ENCODE data around the gene KLHL7.

Gene KLHL7, protein sequence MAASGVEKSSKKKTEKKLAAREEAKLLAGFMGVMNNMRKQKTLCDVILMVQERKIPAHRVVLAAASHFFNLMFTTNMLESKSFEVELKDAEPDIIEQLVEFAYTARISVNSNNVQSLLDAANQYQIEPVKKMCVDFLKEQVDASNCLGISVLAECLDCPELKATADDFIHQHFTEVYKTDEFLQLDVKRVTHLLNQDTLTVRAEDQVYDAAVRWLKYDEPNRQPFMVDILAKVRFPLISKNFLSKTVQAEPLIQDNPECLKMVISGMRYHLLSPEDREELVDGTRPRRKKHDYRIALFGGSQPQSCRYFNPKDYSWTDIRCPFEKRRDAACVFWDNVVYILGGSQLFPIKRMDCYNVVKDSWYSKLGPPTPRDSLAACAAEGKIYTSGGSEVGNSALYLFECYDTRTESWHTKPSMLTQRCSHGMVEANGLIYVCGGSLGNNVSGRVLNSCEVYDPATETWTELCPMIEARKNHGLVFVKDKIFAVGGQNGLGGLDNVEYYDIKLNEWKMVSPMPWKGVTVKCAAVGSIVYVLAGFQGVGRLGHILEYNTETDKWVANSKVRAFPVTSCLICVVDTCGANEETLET
- total RNA-seq: 32.9 to 37.5 reads per million in 2 donors

DNA sequence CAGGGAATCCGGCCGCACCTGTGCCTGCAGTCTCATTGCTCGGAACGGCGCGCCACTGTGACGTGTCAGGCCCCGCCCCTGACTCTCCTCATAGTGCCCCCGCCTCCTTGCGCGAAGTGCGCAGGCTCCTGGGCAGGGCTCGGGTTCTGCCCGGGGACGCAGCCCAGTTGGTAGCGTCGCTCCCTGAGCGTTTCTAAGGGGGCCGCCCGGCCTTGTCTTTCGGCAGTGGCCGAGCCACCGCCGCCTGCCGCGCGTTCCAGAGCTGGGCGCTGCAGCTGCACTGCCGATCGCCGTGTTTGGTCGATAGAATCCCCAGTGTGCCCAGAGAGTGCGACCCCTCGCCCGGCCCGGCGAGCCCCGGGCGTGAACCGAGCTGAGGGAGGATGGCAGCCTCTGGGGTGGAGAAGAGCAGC, at the start of gene KLHL7:
TSS of gene KLHL7 (plus strand) at position 142 of the 413 bp plus-strand sequence. CDS start at position 384, 242 bp downstream.
- DNase-seq: peak; percentile 95

DNA sequence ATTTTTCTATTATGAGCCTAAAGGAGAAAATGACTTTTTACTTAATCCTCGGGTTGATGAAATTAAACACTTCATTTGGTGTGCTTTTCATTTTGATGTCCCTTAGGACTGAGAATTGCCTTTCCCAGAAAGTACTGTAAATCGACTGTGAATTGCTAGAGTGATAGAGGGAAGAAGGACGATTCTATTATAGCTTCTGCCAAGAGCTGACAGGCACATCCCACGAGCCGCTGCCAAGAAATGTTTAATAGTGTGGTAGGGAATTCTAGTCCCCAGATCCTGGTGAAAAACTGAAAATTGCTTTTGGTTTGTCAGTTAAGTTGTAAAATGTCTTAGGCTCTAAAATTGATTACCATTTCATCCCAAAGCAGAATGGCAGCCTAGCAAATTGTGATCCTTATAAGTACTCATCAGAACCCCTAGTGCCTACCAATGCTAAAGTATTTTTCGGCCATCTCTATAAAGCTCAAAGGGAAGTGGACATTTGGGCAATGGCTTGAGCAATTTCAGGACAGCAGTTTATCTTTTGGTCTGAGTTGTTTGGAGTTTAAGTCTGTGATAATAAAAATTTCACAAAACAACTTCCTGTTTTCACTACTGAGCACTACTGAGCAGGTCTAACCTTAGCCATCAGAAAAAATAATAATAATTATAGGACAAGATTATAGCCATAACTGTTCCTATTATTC, 47.0 kb upstream of the KLHL7 start:
- DNase-seq: no peak

DNA sequence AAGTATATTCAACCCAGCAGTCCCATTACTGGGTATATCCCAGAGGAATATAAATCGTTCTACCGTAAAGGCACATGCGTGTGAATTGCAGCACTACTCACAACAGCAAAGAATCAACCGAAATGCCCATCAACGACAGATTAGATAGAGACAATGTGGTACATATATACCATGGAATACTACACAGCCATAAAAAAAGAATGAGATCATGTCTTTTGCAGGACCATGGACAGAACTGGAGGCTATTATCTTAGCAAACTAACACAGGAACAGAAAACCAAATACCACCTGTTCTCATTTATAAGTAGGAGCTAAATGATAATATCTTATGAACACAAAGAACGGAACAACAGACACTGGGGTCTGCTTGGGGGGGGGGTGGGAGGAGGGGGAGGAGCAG, 44.3 kb upstream of the KLHL7 start:
- no peak for DNase-seq

DNA sequence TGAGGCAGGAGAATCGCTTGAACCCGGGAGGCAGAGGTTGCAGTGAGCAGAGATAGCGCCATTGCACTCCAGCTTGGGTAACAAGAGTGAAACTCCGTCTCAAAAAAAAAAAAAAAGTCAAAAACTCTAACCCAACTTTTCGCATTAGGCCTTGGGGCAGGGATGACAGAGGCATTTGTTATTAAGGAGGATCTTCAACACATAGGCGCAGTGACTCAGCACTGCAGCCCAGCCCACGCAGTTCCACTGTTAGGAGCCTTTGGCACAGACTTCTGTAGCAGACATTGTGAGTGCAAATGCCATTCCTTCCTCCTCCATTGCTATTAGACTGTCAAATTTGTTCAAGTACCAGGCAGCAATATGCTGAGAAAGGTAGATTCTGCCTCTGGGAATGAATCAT, 43.1 kb upstream of the KLHL7 start:
- no peak for DNase-seq

DNA sequence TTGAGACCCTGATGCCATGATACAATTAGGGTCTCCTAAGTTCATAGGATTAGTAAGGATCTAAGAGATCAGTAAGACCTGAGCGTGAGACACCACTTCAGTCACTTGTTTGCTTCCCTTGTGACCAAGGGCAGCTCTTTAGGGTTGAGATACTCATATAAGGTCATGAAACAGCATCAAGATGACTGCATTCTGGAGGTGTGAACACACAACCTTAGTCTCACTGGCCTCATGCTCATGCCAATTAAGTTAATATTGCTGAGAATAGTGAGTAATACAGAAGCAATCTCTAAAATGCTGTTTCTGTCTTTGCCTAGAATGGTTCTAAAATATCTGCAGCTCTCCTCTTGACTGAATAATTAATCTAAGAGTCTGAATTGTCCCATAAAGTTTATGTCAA, 39.6 kb upstream of the KLHL7 start:
- no peak for DNase-seq

DNA sequence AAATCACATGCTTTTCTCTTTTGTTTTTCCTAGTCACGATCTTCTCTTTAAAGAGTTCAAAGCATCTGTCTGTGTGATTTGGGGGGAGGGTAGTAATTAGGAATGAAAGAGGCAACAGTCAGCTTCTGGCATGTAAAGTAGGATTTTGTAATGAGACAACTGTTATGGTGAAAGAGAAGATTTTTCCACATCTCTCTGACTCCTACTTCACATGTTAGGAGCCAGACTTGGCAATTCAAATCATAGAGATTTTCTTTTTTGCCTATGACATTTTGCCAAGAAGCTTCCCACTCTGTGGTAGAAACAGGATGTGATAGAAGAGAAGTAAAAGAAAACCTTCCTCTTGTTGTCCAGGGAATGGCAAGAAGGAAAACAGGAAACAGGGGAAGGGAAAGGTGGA, 38.3 kb upstream of the KLHL7 start:
- no peak for DNase-seq

DNA sequence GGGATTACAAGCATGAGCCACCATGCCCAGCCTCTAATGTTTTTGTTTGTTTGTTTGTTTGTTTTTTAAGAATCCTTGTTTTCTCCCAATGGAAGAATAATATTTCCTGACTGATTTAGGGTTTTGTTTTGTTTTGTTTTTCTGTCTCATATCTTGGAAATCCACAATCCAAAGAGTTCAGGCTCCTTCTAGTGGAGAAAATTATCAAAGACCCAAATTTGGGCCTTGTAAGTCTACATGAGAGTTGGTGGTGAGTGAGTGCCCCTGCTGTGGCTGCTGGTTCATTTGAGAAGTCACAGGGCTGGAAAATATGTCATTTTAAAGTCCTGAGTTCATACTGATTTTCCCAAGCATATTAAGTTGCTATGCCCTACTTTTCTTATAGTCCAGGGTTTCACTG, 33.5 kb upstream of the KLHL7 start:
- DNase-seq: no peak

DNA sequence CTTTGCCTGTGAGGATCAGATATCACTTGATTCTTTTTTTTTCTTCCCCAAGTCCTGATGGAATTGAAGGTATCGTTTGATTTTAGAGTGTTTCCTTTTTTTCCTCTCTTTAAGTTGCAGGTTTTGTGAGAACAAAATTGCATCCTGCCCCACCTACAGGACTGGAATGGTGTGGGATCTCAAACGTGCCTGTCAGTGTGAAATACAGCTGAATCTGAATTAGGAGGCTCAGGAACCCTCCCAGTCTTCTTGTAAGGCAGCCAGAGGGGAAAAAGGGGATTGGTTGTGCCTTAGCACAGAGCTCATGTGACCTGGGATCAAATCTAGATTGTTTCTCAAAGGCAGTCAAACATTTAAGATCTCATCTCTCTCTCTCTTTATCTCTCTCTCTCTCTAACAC, 32.7 kb upstream of the KLHL7 start:
- no peak for DNase-seq

DNA sequence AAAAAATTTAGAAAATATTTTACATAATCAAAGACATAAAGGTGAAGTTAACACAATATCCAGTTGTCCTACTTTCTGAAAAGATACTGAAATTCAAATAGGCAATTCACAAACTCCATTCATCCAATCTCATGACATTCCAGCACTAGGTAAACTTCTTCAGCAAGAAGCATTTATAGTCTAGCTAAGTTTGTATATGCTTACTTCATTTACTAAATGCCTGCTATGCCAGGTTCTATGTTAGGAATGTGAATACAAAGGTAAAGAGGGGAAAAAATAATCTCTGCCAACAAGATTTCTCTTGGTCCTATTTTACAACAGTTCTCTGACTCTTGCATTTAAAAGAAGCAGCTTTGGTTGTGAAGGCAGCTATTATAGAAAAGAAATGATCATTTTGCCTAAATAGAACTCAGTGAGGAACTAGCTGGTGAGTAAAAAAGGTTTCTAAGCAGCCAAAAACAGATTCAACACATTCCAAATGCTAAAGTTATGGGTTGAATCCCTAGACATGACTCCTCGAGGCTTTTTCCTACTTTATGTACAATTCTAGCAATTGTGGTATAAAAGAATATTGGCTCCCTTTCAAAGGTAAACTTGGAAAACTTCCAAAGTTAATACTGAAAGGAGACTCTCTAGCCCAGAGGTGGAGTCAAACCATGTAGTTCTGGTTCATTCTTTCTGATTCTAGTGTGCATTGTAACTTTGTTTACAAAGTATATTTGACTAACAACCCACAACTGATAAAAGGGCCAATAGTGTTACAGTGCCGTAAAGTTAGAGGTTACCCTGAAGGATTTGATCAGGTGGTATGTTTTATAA, 30.9 kb upstream of the KLHL7 start:
- DNase-seq: no peak

DNA sequence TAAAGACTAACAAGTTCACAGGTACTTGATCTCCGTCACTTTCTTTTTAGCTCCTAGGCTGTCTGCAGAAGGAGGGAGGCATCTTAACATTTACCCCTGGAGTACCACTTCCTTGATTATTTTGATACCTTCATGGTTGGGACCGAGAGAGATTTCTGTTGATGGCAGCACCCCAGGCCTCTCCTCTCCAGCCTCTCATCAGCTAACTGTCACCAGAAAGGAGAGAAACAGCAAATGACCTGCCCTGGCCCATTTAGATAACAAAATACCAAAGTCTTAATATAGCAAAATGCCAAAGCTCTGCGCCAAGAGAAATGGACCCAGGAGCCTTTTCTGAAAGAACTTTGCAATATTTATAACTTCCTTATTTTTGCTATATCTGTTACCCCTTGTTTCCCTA, 30.0 kb upstream of the KLHL7 start:
- no peak for DNase-seq

DNA sequence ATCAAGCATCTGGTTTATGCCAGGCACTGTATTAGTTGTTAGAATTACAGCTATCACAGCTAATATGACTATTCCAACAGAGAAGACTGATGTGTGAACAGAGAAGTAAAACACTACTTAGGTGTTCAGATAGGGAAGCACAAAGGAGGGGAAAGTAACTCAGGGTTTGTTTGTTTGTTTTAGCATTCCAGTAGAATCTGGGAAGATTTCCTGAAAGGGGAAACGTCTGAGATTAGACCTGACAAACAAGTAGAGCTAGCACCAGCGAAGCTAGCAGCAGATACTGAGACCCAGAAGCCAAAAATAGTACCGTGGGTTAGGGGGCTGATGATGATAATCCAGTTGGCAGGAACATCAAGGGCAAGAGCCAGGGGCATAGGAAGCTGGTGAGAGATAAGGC, 28.8 kb upstream of the KLHL7 start:
- no peak for DNase-seq

DNA sequence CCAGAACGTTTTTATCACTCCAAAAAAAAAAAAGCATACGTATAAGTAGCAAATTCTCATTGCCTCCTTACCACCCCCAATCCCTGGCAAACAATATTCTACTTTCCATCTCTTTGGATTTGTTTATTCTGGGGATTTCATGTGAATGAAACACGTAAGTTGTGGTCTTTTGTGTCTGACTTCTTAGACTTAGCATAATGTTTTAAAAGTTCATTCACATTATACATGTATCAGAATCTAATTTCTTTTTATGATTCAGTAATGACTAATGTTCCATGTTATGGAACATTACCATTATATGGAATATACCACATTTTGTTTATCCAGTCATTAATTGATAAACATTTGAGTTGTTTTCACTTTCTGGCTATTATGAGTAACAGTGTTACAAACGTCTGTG, 12.5 kb upstream of the KLHL7 start:
- no peak for DNase-seq

DNA sequence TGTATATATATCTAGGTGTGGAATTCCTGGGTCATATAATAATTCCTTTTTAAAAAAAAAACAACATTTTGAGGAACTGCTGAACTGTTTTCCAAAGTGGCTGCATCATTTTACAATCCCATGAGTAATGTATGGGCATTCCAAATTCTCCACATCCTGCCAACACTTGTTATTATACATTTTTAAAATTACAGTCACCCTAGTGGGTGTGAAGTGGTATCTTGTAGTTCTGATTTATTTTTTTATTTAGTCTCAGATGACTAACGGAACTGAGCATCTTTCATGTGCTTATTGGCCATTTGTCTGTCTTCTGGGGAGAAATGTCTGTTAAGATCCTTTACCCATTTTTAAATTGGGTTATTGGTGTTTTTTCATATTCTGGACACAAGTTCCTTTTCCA, 12.0 kb upstream of the KLHL7 start:
- no peak for DNase-seq

DNA sequence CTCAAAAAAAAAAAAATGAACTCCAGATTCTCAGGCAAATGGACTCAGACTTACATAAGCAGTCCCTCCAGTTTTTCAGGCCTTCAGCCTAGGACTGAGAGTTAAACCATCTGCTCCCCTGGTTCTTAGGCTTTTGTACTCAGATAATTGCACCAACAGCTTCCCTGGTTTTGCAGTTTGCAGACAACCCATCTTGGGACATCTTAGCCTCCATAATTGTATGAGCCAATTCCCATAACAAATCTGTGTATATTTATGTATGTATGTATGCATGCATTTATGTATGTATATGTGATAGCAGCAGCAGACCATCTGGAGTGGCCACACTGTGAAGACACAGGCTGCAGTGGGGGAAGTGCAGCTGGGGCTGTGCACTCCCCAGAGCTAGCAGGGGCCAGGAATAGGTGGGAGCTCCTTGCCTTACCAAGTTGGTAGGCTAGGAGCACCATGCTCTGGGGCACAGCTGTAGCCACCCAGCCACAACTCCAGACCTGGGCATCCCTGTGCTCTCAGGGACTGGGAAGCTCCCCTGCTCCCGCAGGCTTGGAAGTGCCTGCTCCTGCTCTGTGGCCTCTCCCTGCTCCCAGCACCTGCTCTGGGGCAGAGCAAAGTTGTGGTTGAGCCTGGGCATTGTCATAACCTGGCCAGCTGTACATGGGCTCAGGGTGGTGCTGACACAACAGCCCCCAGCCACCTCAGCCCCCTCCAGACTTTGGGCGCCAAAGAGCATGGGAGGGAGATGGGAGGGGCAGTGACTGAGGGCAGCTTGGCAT, 8.9 kb upstream of the KLHL7 start:
- DNase-seq: no peak

DNA sequence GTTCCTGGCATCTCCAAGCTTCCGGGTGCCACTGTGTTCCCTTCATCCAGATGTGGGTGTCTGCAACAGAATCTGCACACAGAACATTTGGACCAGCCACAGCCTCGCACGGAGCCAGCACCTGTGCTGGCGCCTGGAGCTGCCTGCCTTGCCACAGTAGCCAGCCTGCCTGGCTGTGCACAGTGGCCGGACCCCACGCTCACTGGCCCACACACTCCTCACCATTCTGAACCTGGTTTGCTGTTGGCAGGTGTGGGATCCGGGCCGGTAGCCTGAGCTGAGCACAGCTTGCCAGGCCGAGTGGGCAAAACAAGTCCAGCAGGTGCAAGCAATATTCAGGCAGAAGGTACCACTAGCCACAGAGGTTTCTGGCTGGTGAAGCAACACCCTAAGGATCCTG, 7.6 kb upstream of the KLHL7 start:
- peak; percentile 7 for DNase-seq

DNA sequence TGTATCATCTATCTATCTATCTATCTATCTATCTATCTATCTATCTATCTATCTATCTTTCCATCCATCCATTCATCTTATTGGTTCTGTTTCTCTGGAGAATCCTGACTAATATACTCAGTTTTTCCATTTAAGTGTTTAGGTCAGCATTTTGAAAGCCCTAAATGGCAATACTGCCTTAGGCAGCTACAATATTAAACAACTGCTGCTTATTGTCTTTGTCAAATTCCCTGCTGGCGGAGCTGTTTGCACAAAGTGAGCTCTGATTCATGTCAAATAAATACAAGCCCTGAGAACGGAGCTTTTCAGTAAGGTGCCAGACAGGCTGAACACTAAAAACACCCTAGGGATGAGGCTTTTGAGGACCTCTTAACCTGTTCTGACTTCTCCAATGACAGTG, 7.1 kb upstream of the KLHL7 start:
- DNase-seq: no peak

DNA sequence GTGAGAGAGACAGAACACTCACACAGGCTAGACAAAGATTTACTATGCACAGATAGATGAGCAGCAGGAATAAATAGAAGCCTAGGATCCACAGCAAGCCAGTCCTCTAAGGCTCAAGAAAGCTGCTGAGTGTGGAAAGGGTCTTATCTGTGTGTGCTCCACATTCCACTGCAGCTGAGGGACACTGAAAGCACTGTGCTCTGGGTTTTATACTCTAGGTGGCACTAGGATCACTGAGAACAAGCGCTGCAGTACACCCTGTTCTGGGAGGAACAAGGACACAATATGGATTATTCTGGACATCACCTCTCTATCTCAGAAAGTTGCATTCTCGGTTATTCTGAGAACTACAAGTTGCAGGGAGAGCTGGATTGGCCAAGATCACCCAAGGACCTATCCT, 4.9 kb upstream of the KLHL7 start:
- no peak for DNase-seq

DNA sequence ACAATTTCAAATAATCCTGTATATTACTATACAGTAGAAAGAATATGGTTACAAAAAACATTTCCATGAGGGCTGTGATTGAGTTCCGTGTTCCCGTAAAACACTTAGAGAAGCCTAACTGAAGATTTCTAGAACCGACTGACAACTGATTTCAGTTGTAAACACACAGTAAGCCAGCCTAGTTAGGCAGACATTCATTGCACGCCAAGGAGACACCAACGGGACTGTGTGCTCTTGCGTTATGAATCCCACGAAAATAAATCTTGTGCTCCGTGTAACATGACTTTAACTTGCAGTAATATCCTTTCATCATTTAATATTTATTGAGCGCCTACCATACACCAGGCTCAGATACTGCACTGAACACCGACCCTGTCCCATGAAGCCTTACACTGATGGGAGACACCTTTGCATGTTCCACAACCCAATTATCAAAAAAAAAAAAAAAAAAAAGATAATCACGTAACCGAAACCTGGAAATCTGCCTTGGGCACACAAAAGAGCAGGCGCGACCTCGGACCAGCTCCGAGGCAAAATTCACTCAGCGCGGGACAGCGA, 420 bp upstream of the KLHL7 start:
- DNase-seq: no peak

DNA sequence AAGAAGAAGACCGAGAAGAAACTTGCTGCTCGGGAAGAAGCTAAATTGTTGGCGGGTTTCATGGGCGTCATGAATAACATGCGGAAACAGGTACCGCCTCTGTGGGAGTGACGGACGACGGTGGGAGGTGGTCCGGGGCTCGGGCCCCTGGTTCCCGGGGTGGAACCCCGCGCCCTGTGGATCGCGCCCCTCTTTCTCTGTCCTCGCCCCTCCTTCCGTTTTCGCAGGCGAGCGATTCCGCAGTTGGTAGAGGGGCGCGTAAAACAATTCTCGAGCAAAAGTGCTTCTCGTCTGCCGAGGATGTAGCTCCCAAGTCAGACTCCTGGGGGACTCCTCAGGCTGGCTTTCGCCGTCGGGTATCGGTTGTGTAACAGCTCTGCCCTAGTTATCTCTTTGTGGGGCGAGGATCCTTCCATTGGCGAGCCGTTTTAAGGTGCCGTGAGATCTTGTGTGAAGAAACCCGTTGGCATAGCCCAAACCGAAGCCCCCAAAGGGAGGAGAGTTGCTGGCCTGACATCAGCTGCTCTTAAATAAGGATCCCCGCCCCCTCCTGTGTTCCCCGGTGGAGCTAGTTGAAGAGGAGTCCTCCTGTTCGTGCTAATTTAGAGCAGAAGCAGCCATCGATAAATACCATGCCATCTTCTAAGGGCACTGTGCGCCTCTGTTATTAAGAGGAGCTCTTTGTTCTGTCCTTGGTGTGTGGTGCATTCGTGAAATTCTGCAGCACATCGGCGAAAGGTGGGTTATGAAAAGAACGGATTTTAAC, 655 bp downstream of the KLHL7 start:
- DNase-seq: peak; percentile 34

DNA sequence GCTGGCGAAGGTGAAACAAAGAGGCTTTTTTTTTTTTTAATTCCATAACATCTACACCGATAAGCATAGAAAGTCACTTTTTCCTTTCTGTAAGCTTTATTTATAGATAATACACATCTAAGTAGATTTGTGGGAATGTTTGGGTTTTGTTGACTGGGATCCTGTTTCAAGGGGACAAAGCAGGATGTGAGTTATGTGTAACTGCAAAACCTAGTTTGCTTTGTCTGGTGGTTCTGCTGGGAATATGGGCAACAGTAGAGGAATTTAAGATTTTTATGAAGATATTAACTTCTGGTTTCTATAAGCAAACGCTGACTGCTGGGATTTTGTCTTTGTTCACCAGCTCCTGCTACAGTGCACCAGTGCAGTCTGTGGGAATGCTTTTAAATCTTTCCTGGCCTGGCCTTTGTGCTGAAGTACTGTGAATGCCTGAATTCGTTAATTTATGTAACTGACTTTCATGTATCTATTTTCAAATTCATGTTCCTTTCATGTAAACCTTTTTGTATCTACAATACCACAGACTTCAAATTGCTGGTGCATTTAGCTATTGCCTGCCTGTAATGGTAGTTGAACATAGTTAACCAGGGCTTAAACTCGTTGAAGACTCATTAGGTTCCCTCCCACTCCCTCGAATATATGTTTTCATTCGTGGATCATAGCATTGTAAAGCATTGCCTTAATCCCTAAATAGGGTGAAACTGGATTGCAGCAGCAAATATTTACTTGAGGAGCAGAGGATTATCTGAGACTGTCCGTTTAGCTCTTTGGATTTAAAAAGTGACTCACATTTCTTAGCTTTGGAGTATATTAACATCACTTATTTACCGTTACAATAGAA, 1.5 kb downstream of the KLHL7 start:
- no peak for DNase-seq

Measured in activated gamma-delta T cell (primary cell).